Activated T-helper 1 cell treated with anti-CD3 and anti-CD28 coated beads, Interleukin-2, amount 50 U/mL, for 16 hours (primary cell): ENCODE data around the gene ADAM12.
"Not testable (repeated sequence)": the region's sequence is repeated elsewhere in the genome, so short reads cannot be mapped to it uniquely, and the experiment has no call there.

Source experiments
- DNase-seq, 2 donors: peaks; one replicate each; pipeline ENCODE4 v3.0.0-alpha.2; 2020; ENCODE audit warnings: low read depth in 1 of 2, low spot score in 1 of 2

The ADAM12 gene

DNA sequence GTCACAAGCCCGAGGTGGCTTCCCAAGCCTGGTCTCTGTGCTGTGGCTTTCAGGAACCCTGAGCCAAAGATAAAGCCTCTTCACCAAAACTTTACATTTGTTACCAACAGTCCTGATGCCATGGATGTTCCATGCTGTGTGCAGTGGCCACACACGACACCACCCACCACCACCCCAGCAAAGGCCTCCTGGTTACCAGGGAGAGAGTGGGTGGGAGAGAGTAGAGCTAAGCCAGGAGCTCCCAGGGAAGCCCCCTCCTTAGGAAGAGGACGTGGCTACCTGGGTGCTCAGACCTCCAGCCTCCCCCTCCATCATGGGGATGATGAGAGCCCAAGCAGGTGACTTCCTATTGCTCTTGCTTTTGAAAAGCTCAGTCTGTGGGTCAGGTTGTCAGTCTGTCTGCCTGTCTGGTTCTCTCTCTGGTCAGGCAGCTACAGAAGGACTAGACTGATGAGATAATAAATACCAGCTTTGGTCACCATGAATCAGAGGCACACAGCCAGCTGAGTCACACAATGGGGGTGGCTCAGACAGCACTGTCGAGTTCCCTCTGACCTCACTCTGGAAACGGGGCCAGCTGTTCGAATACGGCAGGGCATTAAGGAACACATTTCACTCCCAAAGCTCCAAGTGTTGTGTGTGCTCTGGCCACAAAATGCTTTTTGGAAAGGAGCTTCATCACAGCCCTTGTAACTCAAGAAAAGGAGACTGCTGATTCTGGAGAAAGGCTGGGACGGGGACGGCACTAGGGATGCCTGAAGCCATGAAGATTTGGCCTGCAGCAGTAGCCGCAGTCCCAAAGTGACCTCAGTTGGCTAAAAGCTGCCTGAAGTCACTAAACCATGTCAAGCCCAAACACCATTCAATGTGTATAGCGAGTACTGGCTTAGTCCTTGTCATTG is 325.9 kb downstream of the ADAM12 start:
- no peak for DNase-seq

DNA sequence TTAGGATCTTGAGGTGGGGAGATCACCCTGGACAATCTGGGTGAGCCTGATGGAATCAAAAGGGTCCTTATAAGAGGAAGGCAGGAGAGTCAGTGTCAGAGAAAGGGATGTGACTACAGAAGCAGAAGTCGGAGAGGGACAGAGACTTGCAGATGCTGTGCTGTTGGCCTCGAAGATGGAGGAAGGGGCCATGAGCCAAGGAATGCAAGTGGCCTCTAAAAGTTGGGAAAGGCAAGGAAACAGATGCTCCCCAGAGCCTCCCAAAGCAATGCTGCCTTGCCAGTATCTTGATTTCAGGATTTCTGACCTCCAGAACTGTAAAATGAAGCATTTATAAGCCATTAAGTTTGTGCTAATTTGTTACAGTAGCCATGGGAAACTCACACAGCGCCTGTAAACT is 326.8 kb downstream of the ADAM12 start:
- no peak for DNase-seq

GRCh38 chr10:126060261-126060931 is 327.9 kb downstream of the ADAM12 start:
- DNase-seq = no peak

DNA sequence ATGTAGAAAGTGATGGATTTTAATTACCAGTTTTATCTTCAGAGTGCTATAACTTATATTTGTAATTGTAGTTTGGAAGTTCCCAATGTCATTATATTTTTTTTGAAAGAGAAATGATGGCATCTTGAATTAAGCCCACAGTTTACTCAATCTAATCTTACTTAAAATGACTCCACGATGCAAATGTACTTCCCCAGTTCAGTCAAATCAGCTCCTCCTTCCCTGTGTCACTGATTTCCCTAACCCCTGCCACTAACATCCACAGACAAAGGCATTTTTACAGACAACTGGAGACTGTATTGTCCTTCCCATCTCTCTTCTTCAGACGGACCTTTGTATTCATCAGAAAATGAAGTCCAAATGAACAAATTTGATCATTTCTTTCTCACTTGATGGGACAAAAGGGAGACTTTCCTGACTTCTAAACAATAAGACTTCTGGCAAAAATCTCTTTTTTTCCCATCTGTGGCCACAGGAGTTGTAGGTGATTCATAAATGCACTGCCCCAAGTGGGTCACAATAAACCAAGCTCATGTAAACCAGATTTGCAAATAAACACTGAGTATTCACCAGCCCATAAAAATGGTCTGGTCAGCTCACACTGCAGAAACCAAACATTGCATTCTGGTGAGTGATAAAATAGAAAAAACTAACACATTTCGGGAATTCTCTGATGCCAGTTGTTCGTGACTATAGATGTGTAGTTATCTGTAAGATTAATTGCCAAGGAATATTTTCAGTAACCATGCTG is 329.0 kb downstream of the ADAM12 start:
- DNase-seq = no peak

DNA sequence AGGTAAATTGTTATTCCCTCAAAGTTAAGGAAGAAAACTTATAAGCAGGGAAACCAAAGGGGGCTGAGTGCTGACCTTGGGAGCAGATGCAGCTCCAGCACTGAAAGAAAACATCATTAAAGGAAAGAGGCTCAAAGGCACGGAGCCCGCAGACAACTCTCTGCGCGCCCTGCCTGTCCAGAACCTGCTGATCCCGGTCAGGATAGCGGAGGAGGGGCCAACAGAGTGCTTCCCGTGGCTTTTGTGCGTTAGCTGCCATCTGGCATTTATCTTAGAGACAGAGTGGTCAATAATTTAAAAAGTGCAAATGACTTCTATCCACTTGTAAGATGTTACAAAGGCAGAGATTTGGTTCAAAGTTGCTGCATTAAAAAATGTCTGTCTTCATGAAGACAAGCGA is 329.8 kb downstream of the ADAM12 start:
- DNase-seq = no peak

GRCh38 chr10:126058104-126058503 is 330.2 kb downstream of the ADAM12 start:
- DNase-seq = no peak

- no peak for DNase-seq
Measured at GRCh38 chr10:126057494-126057893, 330.8 kb downstream of the ADAM12 start.

- DNase-seq = no peak
Measured at GRCh38 chr10:126054191-126054590, 334.1 kb downstream of the ADAM12 start.

- DNase-seq = no peak
Measured at GRCh38 chr10:126052171-126052570, 336.1 kb downstream of the ADAM12 start.

- DNase-seq = no peak
Measured at GRCh38 chr10:126049759-126050700, 338.2 kb downstream of the ADAM12 start.

GRCh38 chr10:126047749-126048148 is 340.5 kb downstream of the ADAM12 start:
- not testable (repeated sequence) for DNase-seq

GRCh38 chr10:126046831-126047230 is 341.4 kb downstream of the ADAM12 start:
- DNase-seq = no peak

DNA sequence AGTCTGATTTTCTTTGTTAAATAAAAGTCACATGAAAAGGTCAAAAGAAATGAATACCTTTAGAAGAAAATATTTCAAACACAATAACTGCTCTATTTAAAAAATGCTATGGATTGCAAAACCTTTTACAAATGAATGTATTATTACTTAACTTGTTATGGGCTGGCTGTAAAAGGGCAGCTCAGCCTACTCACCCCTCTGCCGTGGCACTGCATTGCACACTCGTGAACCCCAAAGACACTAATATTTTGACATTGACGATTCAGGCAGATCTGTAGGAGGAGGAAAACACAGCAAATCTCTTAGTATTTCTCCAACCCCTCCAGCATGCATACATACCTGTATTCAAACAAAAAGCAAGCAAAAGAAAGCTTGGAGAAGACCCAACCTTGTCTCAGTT is 342.4 kb downstream of the ADAM12 start:
- DNase-seq = no peak

- no peak for DNase-seq
Measured at GRCh38 chr10:126043389-126043788, 344.9 kb downstream of the ADAM12 start.

DNA sequence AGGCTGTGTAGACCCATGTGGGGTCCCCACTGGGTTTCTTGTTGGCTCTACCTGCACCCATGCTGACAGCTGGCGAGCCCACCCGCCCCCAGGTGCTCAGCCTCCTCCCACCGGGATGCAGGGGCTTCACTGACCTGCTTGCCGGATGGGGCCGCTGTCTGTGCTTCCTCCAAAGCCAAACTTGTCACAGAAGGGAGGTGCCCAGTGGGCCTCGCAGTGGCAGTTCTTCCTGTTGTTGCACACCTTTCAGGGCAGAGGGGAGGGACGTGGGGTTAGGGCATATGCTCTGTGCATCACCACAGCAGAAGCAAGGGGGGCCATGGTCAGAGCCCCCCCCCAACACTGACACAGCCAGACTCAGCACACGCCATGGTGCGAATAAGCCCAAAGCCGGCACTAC is 345.4 kb downstream of the ADAM12 start:
- no peak for DNase-seq

GRCh38 chr10:126042354-126042753 is 345.9 kb downstream of the ADAM12 start:
- DNase-seq = no peak

DNA sequence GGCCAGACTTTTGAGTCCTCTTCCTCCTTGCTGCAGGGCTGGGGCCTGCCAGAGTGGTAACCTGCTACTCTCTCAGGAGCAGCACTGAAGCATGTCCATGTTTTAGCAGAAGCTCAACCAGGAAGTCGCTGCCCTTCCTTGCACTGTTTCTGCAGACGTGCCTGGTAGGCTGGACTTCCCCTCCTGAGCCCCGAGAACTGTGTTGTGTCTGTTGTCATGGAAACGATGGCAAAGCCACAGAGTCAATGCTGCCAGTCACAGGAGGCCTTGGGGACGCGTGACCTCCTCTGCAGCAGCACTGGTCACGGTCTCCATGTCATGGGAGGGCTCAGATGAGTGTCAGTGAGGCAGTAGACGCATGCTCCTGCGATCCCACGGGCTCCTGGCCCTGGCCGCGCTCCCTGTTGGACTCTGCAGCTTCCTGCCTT is 346.5 kb downstream of the ADAM12 start:
- DNase-seq = peak in 1 of 2 donors; percentile 12

- DNase-seq = no peak
Measured at GRCh38 chr10:126041117-126041516, 347.2 kb downstream of the ADAM12 start.

DNA sequence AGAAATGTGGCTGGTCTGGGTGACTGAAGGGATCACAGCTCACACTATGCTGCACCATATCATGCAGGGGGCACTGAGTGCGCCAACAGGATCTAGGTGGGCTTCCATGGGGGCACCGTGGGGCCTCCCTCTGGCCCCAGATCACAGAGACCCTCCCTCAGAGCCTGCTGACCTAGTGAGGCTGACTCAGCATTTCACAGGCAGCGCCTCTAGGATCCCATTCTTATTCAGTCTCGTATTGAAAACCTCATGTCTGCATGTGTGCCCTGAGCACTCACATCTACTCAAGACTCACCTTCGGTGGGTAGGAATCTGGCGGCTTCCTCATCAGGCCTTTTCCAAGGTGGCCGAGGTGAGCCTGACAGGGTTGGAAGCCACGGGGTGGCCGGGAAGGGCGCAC is 350.3 kb downstream of the ADAM12 start:
- no peak for DNase-seq

DNA sequence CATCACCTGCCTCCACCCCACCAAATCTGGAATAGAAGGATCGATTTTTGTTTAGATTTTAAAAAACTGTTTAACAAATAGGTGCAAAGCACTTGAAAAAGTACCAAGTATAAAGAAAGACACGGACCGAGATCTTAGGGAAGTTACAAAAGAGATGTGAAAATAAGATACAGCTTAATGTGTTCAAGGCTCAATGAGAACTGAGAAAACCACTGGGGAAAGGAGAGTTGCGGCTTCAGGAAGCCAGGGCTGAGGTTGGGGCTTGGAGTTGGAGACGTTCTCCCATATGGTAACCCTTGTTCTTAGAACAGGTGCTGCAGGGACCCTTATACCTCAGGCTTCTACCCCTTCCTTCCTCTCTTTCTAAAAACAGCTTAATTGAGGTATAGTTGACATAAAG is 351.8 kb downstream of the ADAM12 start:
- no peak for DNase-seq

DNA sequence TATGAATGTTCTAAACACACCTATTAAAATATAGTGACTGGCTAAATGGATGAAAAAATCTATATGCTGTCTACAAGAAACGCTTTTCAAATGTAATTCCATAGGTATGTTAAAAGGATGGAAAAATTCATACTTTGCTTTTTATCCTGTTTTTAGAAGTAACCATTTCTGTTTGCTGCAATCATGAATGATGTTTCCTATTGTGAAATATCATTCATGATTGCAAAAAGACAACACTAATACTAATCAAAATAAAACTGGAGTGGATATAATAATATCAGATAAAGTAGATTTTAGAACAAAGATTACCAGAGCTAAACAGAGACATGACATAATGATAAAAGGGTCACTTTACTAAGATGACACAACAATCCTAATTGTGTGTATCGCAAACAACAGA is 353.7 kb downstream of the ADAM12 start:
- DNase-seq = no peak
